Esophagus squamous epithelium (tissue), 5 donors: ENCODE results near the gene KCNK6. TPM values are rescaled to one million over a fixed set of nuclear protein-coding genes. Genes with fewer than 3 reads are reported as not detected.

Experiments
- DNase-seq: peaks from one replicate; lab custom pipeline; 2025; lab: John Stamatoyannopoulos, UW
- H3K27ac ChIP-seq, 4 donors: fragments of 200-600 bp; sonication (generic); one replicate each; pipeline ENCODE4 v1.5.1; 2016 to 2019; ENCODE audit warnings: mild to moderate bottlenecking in 1 of 4
- H3K27me3 ChIP-seq, 4 donors: fragments of 200-600 bp; sonication (generic); 1 replicate in 3 of 4; 2 replicates in 1 of 4; pipeline versions ENCODE4 v1.5.1 to v1.6.0; 2017 to 2021; ENCODE audit warnings: antibody characterized with exemption in 1 of 4
- H3K36me3 ChIP-seq, 3 donors: fragments of 200-600 bp; sonication (generic); one replicate each; pipeline ENCODE4 v1.5.1; 2016 to 2019
- H3K4me1 ChIP-seq, 3 donors: fragments of 200-600 bp; sonication (generic); one replicate each; pipeline ENCODE4 v1.5.1; 2017 to 2019
- H3K4me3 ChIP-seq, 4 donors: fragments of 200-600 bp; sonication (generic); 1 replicate in 3 of 4; 2 replicates in 1 of 4; pipeline ENCODE4 v1.5.1; 2016 to 2019; ENCODE audit warnings: mild to moderate bottlenecking in 2 of 4, moderate library complexity in 1 of 4
- H3K9me3 ChIP-seq, 3 donors: fragments of 200-600 bp; sonication (generic); one replicate each; pipeline ENCODE4 v1.5.1; 2016 to 2019
- POLR2A ChIP-seq, 4 donors: fragments of 450-650 bp; IDR thresholded peaks; one replicate each; pipeline ENCODE4 v1.6.1; 2017; ENCODE audit warnings: antibody characterized with exemption in 4 of 4, mild to moderate bottlenecking in 4 of 4, moderate library complexity in 3 of 4
- WGBS, 2 donors: methylation state at CpG; one replicate each; pipeline ENCODE4 v1.1.5; 2018; 5-methylcytosine and 5-hydroxymethylcytosine counted together
- intact Hi-C: fragments of 100-400 bp; cut with DNase I; formaldehyde crosslinking; loops from one replicate; pipeline ENCODE4 v1.15.0; 2022
- total RNA-seq, 4 donors: library from RNA; depleted of rRNA; stranded (reverse); fragments of >200 nt; gene quantifications; one replicate each; pipeline ENCODE4 v1.1.0, GENCODE V29; 2016
- TF ChIP-seq, protein P1 (sequence below), 6 experiments: fragments of 450-650 bp in 4 of 6; fragments of 200-600 bp in 2 of 6; sonication (generic) in 2 of 6; IDR thresholded peaks; one replicate each; pipeline ENCODE4 v1.5.1; 2016 to 2019; ENCODE audit warnings: antibody characterized with exemption in 6 of 6, mild to moderate bottlenecking in 4 of 6, moderate library complexity in 4 of 6
- donor health status: DM: yes; HTN: yes; CAD: no.

KCNK6 gene
- total RNA-seq, 4 donors from 2014 or later: 13.7 to 27.0 (median 21.6) TPM

DNA sequence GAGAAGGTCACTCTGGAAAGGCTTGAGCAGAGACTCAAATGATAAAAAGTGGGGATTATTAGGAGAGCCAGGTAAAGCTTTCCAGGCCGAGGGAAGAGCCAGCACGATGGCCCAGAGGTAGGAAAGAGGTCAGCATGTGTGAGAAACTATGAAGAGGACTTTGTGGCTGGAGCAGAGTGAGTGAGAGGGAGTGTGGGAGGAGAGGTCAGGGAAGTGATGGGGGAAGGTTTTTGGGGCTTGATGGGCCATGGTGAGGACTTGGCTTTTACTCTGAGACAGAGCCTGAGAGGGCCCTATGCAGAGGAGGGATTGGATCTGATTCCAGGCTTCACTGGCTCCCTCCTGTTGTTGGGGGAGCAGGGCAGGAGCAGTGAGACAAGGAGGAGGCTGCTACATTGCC, 21.3 kb downstream of the KCNK6 start:
- no peak for DNase-seq
- intact Hi-C loops: no loop called here
- Histone ChIP-seq H3K27ac (no peak overlapping the region), H3K9me3 (no peaks in the 10 kb centered on the region), H3K4me1 (peaks cover 7 to 28% (median 9%) of the 10 kb centered on the region in 3 donors), H3K4me3 (no peak overlapping the region), H3K27me3 (no peaks in the 10 kb centered on the region), H3K36me3 (peaks cover 0 to 50% (median 0%) of the 10 kb centered on the region in 3 donors)
- TF ChIP-seq, protein P1, sequence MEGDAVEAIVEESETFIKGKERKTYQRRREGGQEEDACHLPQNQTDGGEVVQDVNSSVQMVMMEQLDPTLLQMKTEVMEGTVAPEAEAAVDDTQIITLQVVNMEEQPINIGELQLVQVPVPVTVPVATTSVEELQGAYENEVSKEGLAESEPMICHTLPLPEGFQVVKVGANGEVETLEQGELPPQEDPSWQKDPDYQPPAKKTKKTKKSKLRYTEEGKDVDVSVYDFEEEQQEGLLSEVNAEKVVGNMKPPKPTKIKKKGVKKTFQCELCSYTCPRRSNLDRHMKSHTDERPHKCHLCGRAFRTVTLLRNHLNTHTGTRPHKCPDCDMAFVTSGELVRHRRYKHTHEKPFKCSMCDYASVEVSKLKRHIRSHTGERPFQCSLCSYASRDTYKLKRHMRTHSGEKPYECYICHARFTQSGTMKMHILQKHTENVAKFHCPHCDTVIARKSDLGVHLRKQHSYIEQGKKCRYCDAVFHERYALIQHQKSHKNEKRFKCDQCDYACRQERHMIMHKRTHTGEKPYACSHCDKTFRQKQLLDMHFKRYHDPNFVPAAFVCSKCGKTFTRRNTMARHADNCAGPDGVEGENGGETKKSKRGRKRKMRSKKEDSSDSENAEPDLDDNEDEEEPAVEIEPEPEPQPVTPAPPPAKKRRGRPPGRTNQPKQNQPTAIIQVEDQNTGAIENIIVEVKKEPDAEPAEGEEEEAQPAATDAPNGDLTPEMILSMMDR (IDR thresholded peaks at IDR 0.05): no peak
- TF ChIP-seq POLR2A (IDR thresholded peaks at IDR 0.05): no peak
- WGBS, 2 donors: 89 to 94% methylated on average over 2 of the region's 2 CpGs

DNA sequence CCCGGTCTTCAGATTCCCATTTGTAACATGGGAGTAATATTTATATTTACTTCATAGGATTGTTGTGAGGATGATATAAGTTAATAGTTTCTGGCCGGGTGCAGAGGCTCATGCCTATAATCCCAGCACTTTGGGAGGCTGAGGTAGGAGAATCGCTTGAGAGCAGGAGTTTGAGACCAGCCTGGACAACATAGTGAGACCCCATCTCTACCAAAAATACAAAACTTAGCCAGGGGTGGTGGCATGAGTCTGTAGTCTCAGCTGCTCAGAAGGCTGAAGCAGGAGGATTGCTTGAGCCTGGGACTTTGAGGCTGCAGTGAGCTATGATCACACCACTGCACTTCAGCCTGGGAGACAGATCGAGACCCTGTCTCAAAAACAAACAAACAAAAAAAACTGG, 27.2 kb downstream of the KCNK6 start:
- peaks cover 0 to 2% (median 0%) of the 10 kb centered on the region in 4 donors for H3K27me3 ChIP-seq
- H3K4me3 ChIP-seq: no peak overlapping the region
- no peak for DNase-seq
- H3K27ac ChIP-seq: no peak overlapping the region
- 75 to 96% methylated on average over 3 to 4 of the region's 4 CpGs for WGBS, 2 donors
- H3K9me3 ChIP-seq: no peaks in the 10 kb centered on the region
- intact Hi-C loops: no loop called here
- no peak for TF ChIP-seq POLR2A (IDR thresholded peaks at IDR 0.05)
- TF ChIP-seq, protein P1 (IDR thresholded peaks at IDR 0.05): no peak
- peaks cover 0 to 9% (median 0%) of the 10 kb centered on the region in 3 donors for H3K4me1 ChIP-seq
- peaks cover 0 to 20% (median 0%) of the 10 kb centered on the region in 3 donors for H3K36me3 ChIP-seq

GRCh38 chr19:38350883-38351282, 31.2 kb downstream of the KCNK6 start:
- Histone ChIP-seq H3K27me3 (peaks cover 0 to 36% (median 0%) of the 10 kb centered on the region in 4 donors), H3K27ac (no peak overlapping the region), H3K36me3 (no peaks in the 10 kb centered on the region), H3K4me3 (no peak overlapping the region), H3K4me1 (peaks cover 0 to 9% (median 0%) of the 10 kb centered on the region in 3 donors), H3K9me3 (no peaks in the 10 kb centered on the region)
- TF ChIP-seq POLR2A (IDR thresholded peaks at IDR 0.05): no peak
- TF ChIP-seq, protein P1 (IDR thresholded peaks at IDR 0.05): no peak
- WGBS, 2 donors: 68 to 89% methylated on average over 3 of the region's 3 CpGs
- intact Hi-C loops: no loop called here
- DNase-seq: no peak

- Histone ChIP-seq H3K27me3 (peaks cover 0 to 47% (median 0%) of the 10 kb centered on the region in 4 donors), H3K9me3 (no peaks in the 10 kb centered on the region), H3K36me3 (no peaks in the 10 kb centered on the region), H3K4me1 (peaks cover 0 to 8% (median 0%) of the 10 kb centered on the region in 3 donors), H3K4me3 (no peak overlapping the region), H3K27ac (no peak overlapping the region)
- TF ChIP-seq POLR2A (IDR thresholded peaks at IDR 0.05): no peak
- TF ChIP-seq, protein P1 (IDR thresholded peaks at IDR 0.05): no peak
- no peak for DNase-seq
- intact Hi-C loops: no loop called here
- WGBS, 2 donors: 65 to 69% methylated on average over 6 of the region's 9 CpGs
These were observed 32.3 kb downstream of the KCNK6 start for GRCh38 chr19:38351865-38352395.

- no peak for DNase-seq
- Histone ChIP-seq H3K4me3 (no peak overlapping the region), H3K4me1 (peaks cover 0 to 1% (median 0%) of the 10 kb centered on the region in 3 donors), H3K27ac (no peak overlapping the region), H3K36me3 (no peaks in the 10 kb centered on the region), H3K27me3 (peaks cover 0 to 53% (median 0%) of the 10 kb centered on the region in 4 donors), H3K9me3 (no peaks in the 10 kb centered on the region)
- TF ChIP-seq, protein P1 (IDR thresholded peaks at IDR 0.05): no peak
- TF ChIP-seq POLR2A (IDR thresholded peaks at IDR 0.05): no peak
- WGBS, 2 donors: 70 to 72% methylated on average over 8 of the region's 8 CpGs
- intact Hi-C loops: no loop called here
These were observed 33.0 kb downstream of the KCNK6 start for GRCh38 chr19:38352611-38353010.
